Activated T-helper 1 cell treated with anti-CD3 and anti-CD28 coated beads, Interleukin-2, amount 50 U/mL, for 16 hours (primary cell): ENCODE results near the gene ADA.
A peak's percentile ranks its signal among the peaks of the same experiment; 100 is the strongest.
"Not testable (repeated sequence)": the region's sequence is repeated elsewhere in the genome, so short reads cannot be mapped to it uniquely, and the experiment has no call there.

ENCODE experiments used
- DNase-seq, 2 donors: peaks; one replicate each; pipeline ENCODE4 v3.0.0-alpha.2; 2020; ENCODE audit warnings: low read depth in 1 of 2, low spot score in 1 of 2

ADA gene

DNA sequence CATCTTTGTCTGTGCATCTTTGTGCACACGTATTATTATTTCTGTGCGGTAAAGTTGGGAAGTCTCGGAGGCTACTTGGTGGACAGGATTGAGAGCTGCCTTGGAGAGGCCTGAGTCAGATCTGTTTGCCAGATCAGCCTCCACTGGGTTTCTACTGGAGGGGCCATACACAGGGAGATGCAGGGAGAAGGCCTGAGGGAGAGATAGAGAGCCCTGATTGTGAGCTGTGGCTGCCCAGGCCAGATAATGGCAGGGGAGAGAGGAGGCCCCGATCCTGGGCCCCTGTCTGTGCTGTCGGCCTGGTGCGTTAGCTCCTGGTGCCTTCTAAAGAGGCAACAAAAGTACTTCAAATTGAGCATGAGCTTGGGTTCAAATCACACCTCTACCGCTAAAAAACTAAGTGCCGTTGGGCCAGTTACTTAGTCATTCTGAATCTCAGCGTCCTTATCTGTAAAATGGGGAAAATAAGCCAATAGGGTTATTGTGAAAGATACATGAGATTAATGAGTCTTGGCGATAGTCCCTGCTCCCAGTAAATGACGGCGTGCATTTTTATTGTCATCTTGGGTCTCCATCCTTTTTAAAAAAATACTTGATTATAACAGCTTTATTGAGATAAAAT is 27.6 kb upstream of the ADA start:
- DNase-seq: no peak

DNA sequence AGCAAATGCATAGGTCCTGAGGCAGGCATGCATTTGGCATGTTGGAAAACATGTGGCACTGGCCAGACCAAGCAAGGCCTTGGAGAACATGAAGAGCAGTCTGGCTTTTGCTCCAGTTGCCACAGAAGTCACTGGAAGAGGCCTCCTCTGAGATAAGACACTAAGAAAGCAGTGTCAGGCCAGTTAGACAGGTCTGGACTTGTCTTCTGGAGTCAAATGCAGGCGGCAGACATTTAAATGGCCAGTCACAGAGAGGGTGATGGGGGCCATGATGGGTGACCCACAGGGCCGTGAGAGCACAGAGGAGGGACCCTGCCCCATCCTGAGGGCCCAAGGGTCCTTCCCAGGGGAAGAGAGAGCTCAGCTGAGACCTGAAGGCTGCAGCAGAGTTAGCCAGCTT is 26.7 kb upstream of the ADA start:
- no peak for DNase-seq

DNA sequence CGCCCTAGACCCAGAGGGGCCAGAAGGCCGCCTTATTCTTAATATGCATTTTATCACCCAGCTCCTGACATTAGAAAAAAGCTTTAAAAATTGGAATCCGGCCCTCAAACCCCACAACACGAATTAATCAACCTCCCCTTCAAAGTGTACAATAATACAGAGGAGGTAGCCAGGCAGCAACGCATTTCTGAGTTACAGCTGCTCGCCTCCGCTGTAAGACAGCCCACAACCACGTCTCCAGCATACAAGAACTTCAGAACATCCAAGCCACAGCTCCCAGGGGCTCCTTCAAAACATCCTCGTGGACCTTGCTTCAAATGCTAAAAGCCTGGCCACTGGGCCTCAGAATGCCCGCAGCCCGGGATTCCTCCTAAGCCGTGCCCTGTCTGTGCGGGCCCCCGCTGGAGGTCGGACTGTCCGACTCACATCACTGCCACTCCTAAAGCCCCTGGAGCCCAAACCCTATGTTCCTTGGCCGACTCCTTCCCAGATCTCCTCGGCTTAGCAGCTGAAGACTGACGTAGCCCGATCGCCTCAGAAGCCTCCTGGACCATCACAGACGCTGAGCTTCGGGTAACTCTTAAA is 20.9 kb upstream of the ADA start:
- not testable (repeated sequence) for DNase-seq

DNA sequence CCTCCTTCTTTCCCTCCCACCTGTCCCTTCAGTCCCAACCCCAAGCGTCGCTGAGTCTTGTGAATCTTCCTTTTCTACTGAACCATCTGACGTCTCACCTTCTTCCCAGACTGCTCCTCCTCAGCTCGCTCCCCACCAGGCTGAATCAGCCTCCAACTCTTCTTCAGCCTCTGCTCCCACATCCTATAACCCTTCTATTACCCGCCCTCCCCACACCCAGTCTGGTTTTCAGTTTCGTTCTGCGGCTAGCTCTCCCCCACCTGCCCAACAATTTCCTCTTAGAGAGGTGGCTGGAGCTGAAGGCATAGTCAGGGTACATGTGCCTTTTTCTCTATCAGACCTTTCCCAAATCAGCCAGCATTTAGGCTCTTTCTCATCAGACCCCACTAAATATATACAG is 20.0 kb upstream of the ADA start:
- peak; percentile 28 for DNase-seq

DNA sequence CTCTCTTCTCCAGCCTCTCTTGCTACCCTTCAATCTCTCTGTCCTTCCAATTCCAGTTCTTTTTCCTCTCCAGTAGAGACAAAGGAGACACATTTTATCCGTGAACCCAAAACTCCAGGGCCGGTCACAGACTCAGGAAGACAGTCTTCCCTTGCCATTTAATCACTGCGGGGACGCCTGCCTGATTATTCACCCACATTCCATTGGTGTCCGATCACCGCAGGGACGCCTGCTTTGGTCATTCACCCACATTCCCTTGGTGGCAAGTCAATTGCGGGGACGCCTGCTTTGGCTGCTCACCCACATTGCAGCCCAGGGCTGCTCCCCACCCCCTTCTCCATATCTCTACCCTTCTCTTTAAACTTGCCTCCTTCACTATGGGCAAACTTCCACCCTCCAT is 19.4 kb upstream of the ADA start:
- DNase-seq: not testable (repeated sequence)

DNA sequence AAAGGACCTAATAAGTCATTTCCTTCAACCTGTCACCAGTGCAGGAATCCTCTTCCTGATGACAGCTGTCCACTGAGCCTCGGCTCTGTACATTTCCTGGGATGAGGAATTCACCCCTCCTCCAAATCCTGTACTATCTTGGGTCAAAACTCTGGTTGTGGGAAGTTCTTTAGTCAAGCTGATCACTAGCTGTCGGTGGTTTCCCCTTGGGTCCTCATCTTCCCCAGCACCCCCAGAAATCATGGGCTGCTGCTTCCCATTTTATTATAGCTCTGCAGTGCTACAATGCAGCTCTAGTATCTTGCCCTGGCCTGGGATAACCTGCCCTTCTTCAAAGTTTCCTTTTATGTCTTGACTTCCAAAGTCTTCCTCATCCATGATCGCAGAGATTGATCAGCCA is 14.6 kb upstream of the ADA start:
- no peak for DNase-seq

DNA sequence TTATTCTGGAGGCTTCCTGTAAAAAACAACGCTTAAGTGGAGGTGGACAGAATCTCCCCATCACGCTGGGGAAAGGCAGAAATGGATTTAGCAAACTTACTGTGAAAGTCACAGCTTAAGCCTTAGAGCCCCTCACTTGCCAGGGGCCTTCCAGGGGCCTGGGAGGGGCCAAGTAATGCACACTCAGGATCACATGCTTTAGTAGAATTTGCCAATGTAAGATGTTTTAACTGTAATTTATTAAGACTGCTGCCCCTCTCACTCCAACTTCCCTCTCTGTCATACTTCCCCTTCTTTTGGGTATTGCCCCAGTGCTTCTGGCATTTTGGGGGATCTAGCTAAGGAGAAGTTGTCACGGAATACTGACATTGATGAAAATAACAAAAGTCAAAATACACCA is 12.6 kb upstream of the ADA start:
- DNase-seq: no peak

DNA sequence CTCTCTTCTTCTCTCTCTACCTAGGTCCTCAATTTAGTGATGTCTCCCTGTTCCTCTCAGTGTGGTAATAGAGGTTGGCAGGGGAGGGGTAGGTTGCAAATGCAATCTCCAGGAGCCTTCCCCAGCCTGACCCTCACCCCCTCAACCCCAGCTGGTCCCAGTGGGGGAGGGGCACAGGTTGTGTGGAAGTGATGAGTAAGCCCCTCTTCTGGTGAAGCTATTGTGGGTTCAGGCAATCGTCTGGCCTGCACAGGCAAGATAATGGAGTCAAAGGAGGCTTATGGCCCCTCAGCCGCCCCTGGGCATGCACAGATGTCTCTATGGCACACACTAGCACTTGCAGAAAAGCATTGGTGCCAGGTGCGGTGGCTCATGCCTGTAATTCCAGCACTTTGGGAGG is 10.8 kb upstream of the ADA start:
- DNase-seq: no peak

DNA sequence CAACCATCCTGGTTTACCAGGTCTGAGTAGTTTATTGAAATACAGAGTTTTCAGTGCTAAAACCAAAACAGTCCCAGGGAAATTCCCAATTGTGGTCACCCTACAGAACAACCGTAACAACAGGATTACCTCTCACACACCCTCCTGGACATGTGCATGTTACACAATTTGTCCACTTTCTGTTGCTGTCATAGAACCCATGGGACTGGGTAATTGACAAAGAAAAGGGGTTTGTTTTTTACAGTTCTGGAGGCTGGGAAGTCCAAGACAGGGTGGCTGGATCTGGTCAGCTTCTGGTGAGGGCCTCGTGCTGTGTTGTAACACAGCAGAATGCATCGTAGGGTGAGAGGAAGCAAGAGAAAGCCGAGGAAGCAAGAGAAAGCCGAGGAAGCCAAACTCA is 9.1 kb upstream of the ADA start:
- DNase-seq: no peak

DNA sequence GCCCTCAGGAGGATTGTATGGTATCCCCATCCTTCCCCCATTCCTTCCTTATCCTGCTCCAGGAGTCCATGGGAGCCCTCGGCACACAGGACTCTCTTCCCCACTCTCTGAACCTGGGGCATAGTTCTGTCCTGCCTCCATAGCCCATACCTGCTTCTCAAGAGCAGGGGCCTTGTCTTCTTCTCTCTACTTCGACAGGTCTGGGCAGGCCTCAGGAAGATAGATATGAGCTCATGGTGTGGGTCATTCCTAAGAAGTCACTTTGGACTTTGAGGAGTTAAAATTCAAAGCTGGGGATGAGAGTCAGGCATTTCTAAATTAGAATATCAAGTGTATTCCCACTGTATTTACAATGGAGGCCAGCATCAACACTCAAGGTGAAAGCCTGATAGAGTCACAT is 8.4 kb upstream of the ADA start:
- no peak for DNase-seq

DNA sequence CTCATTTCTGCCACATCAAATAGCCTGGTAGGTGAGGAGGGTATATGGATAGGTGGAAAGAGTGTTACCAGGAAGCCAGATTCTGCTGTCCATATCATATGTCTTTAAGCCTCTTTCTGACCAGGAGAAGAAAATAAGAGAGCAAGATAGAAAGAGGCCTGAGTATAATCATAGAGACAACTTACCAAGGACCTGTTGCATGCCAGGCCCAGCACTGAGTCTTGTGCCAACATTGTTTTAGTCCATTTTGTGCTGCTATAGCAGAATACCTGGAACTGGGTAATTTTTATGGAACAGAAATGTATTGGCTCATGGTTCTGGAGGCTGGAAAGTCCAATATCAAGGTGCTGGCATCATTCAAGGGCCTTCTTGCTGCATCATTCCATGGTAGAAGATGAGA is 7.3 kb upstream of the ADA start:
- no peak for DNase-seq

DNA sequence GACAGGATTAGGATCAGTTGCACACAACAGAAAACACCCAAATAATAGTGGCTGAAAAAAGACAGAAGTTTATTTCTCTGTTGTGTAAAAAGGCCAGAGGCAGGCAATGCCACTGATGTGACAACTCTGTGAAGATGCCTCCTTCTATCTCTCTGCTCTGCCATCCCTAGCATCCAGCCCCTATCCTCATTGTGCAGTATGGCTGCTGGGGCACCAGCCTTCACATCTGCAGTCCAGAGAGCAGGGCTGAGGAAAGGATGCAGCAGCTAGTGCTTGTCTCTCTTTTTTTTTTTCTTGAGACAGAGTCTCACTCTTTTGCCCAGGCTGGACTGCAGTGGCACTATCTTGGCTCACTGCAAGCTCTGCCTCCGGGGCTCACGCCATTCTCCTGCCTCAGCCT is 6.4 kb upstream of the ADA start:
- DNase-seq: no peak

DNA sequence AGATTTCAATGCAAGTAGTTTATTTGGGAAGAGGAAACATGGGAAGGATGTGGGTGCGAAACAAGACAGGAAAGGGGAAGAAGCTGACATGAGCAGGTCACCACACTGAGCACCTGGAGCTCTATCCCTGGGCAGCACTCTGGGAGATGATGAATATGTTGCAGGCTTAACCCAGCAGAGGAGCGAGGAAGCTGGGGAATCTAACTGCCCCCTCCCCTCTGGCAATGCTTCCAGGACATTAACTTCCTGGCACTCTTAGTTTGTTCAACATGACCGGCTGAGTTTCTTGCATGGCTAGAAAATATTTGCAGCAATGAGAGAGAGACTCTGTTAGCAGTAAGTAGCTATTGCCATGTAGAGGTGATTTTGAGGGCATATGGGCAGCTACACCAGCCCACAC is 4.9 kb upstream of the ADA start:
- DNase-seq: no peak

DNA sequence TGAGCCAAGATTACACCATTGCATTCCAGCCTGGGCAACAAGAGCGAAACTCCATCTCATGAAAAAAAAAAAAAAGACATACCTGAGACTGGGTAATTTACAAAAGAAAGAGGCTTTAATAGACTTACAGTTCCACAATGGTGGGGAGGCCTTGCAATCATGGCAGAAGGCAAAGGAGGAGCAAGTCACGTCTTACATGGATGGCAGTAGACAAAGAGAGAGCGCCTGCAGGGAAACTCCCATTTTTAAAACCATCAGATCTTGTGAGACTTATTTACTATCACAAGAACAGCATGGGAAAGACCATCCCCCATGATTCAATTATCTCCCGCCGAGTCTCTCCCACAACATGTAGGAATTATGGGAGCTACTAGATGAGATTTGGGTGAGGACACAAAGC is 2.7 kb upstream of the ADA start:
- not testable (repeated sequence) for DNase-seq

DNA sequence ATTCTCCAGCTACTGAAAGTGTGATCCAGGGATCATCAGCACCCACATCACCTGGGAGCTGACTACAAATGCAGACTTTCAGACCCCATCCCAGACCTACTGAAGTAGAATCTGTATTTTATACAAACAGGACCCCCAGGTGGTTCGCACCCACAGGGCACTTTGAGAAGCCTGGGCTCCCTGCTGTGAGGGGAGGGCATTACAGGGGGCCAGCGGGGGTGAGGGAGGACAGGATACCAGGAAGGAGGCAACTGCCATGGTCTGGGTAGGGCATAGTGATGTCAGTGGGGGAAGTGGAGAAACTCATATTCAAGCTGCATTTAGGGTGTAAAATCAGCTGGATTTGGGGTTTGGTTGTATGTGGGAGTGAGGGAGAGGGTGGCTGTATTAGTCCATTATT is 2.0 kb upstream of the ADA start:
- DNase-seq: no peak

DNA sequence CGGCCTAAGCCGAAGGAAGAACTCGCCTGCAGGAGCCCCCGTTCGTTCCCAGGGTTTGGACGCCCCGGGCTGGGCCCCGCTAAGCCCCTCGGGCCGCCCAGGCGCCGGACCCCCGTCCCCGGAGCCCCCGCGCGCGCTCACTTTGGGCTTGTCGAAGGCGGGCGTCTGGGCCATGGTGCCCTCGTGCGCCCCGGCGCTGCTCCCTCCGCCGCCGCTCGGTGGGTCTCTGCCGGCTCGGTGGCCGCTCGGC is 140 bp downstream of the ADA start:
- no peak for DNase-seq

DNA sequence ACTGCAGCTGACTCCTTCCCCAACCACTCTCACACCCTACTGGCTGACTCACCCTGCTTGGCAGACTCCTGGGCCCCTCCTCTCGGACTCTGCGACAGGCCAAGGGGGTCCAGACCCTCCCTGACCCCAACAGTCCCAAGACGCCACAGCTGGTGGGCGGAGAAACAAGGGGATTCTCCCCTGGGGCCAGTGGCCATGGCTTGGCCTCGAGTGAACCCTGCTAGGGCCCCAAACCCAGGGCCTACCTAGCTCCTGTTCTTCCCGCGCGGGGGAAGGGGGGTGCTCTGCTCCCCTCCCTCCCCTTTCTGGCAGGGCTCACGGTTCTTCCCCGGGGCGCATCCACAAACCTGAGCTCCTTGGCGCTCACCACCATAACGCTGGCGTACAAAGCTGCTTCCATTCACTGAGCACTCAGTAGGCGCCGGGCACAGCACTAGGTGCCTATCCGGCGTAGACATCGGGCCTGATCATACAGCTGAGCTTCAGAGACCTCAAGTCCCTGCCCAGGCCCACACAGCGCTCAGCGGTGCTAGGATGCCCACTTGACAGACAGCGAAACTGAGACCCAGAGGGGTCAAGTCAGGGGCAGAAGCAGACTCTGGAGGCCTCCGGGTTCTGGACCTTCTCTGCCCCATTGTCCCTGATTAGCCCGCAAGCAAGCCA is 597 bp downstream of the ADA start:
- peak in 1 of 2 donors; percentile 15 for DNase-seq

DNA sequence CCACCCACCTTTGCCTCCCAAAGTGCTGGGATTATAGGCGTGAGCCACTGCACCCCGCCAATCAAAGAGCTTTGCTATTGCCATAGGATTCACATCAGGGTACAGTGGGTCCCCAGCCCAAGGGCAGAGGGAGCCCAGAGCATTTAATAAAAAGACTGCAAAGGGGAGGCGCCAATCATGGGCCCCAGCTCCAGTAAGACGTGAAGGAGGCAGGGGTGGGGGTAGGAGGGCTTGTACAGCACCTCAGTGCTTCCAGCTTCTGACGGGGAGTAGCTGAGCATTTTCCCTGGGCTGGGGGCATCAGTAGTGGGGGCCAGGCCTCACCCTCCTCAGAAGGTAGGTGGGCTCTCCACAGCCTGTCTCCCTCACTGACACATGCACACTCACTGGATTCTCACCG is 1.5 kb downstream of the ADA start:
- DNase-seq: no peak

DNA sequence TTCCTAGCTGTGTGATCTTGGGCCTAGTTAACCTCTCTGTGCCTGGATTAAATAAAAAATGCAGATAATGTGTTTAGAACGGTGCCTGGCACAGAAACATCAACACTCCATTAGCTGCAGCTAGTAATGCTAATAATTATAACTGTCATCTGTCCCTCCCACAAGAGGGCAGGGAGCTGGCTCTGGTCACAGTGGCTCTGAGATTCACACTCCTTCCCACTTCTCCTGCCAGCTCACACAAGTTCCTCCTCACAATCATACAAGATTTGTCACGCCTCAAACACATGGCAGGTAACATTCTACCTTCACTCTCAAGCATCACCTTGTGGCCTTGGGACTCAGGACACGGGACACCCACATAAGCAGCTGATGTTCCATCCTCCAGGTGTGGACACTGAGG is 2.4 kb downstream of the ADA start:
- no peak for DNase-seq

DNA sequence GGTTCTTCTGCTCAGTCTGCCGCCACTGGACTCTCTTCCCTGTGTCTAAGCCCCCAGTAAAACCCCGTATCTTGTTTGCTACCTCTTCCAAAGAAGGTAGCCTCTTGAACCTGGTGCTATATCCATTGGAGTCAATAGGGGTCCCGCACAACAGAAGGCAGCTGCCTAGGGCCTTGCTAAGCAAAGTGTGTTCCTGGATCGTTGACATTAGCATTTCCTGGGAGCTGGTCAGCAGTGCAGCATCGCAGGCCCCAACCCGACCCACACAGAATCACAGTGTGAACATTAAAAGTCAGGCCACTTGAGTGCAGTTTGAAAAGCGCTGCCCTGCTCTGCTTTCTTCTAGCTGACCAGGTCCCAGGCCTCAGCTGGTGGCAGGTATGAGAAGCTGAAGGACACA is 2.9 kb downstream of the ADA start:
- DNase-seq: no peak

DNA sequence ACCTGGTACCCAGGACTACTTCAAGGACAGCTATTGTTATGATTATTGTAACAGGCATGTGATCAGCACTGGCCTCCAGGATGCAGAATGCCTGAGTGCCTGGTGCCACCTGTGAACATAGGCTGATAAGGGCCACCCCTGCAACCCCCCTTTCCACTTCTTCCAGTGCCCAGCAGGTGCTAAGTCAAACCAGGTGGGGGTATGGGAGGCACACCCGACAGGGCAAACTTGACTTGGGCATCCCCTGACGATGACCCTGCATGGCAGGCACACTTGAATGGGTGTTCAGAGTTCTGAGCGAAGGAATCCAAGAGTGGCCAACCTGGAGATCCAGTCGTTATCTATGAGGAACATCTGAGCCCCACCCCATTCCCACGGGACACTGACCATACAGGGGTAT is 3.4 kb downstream of the ADA start:
- DNase-seq: no peak

DNA sequence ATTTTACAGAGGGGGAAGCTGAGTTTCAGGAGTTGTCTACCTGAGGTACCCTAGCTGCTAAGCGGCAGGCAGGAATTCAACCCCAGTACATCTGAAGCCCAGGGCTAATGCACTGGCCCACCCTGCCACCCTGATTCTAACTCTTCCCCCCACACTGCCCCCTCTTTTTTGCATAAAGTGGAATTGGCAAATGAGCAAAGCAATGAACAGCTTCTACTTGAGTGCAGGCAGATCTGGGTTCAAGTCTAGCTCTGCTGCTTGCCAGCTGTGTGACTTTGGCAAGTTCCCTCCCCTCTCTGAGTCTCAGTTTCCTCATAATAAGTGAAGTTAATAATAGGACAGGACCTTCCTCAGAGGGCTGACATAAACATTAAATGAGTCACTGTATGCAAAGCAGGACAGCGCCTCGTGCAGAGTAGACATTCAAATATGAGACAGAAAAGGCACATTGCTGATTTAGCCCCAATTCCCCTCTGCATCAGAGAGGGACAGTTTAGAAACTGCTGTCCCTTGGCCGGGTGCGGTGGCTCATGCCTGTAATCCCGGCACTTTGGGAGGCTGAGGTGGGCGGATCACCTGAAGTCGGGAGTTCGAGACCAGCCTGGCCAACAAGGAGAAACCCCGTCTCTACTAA is 4.7 kb downstream of the ADA start:
- no peak for DNase-seq
